Muscle layer of colon (tissue), 2 donors: ENCODE measurements around the gene HNRNPH3.

ENCODE experiments used
- H3K27ac ChIP-seq: one replicate; pipeline ENCODE4 v1.7.0; 2013; ENCODE audit warnings: low read depth, mild to moderate bottlenecking, low read length, moderate library complexity
- H3K27me3 ChIP-seq, 2 donors: one replicate each; pipeline ENCODE4 v1.7.0; 2013; ENCODE audit warnings: low read length in 2 of 2, mild to moderate bottlenecking in 2 of 2; ENCODE audit not compliant: insufficient read depth in 2 of 2, control insufficient read depth in 1 of 2
- H3K36me3 ChIP-seq: one replicate; pipeline ENCODE4 v1.7.0; 2013; ENCODE audit warnings: mild to moderate bottlenecking, low read length; ENCODE audit not compliant: insufficient read depth
- H3K4me1 ChIP-seq: one replicate; pipeline ENCODE4 v1.7.0; 2013; ENCODE audit warnings: mild to moderate bottlenecking, low read length; ENCODE audit not compliant: insufficient read depth
- H3K4me3 ChIP-seq, 2 donors: one replicate each; pipeline ENCODE4 v1.7.0; 2013; ENCODE audit warnings: low read length in 2 of 2, low read depth in 1 of 2, mild to moderate bottlenecking in 1 of 2, moderate library complexity in 1 of 2
- H3K9ac ChIP-seq: one replicate; pipeline ENCODE4 v1.7.0; 2013; ENCODE audit warnings: low read length
- H3K9me3 ChIP-seq: one replicate; pipeline ENCODE4 v1.7.0; 2013; ENCODE audit warnings: mild to moderate bottlenecking, low read length
- donor health status: abdominal sarcoma.
- donor health status: Adenocarcinoma of cecum.

HNRNPH3 gene

GRCh38 chr10:68331455-68332258, at the start of gene HNRNPH3:
TSS of gene HNRNPH3 (plus strand) at chr10:68332064. CDS start at chr10:68337222, 5,158 bp downstream.
- H3K4me1 ChIP-seq: peaks cover 21% of the 10 kb centered on the region
- H3K27ac ChIP-seq: peak within 1 kb of the TSS; percentile 100

GRCh38 chr10:68284062-68285001, 47.5 kb upstream of the HNRNPH3 start:
- H3K4me1 ChIP-seq: no peaks in the 10 kb centered on the region
- H3K9me3 ChIP-seq: no peaks in the 10 kb centered on the region
- H3K9ac ChIP-seq: no peak overlapping the region
- no peaks in the 10 kb centered on the region for H3K27me3 ChIP-seq
- no peak overlapping the region for H3K4me3 ChIP-seq
- no peak overlapping the region for H3K27ac ChIP-seq
- H3K36me3 ChIP-seq: no peaks in the 10 kb centered on the region

More at GRCh38 chr10:68331455-68332258, at the start of gene HNRNPH3:
- Histone ChIP-seq H3K27me3 (no peaks in the 10 kb centered on the region), H3K36me3 (no peaks in the 10 kb centered on the region), H3K9me3 (no peaks in the 10 kb centered on the region), H3K4me3 (peak within 1 kb of the TSS; percentile 94 to 100), H3K9ac (peak within 1 kb of the TSS; percentile 99)

- Histone ChIP-seq H3K4me1 (no peaks in the 10 kb centered on the region), H3K27me3 (no peaks in the 10 kb centered on the region), H3K36me3 (no peaks in the 10 kb centered on the region), H3K9ac (no peak overlapping the region), H3K4me3 (no peak overlapping the region), H3K9me3 (no peaks in the 10 kb centered on the region), H3K27ac (no peak overlapping the region)
Observed at GRCh38 chr10:68288717-68289116, 43.1 kb upstream of the HNRNPH3 start.

GRCh38 chr10:68290736-68291135, 41.1 kb upstream of the HNRNPH3 start:
- H3K27ac ChIP-seq: no peak overlapping the region
- no peaks in the 10 kb centered on the region for H3K36me3 ChIP-seq
- no peak overlapping the region for H3K9ac ChIP-seq
- no peak overlapping the region for H3K4me3 ChIP-seq
- H3K4me1 ChIP-seq: no peaks in the 10 kb centered on the region
- H3K9me3 ChIP-seq: no peaks in the 10 kb centered on the region
- H3K27me3 ChIP-seq: no peaks in the 10 kb centered on the region

GRCh38 chr10:68296843-68297663, 34.8 kb upstream of the HNRNPH3 start:
- no peaks in the 10 kb centered on the region for H3K27me3 ChIP-seq
- no peak overlapping the region for H3K9ac ChIP-seq
- H3K36me3 ChIP-seq: no peaks in the 10 kb centered on the region
- H3K4me1 ChIP-seq: peaks cover 11% of the 10 kb centered on the region
- no peak overlapping the region for H3K4me3 ChIP-seq
- H3K27ac ChIP-seq: no peak overlapping the region
- no peaks in the 10 kb centered on the region for H3K9me3 ChIP-seq

- no peak overlapping the region for H3K4me3 ChIP-seq
- peaks cover 11% of the 10 kb centered on the region for H3K4me1 ChIP-seq
- no peaks in the 10 kb centered on the region for H3K27me3 ChIP-seq
- H3K27ac ChIP-seq: no peak overlapping the region
- no peak overlapping the region for H3K9ac ChIP-seq
- H3K9me3 ChIP-seq: no peaks in the 10 kb centered on the region
- no peaks in the 10 kb centered on the region for H3K36me3 ChIP-seq
Observed at GRCh38 chr10:68301301-68301700, 30.6 kb upstream of the HNRNPH3 start.

- H3K4me3 ChIP-seq: no peak overlapping the region
- no peak overlapping the region for H3K27ac ChIP-seq
- H3K9ac ChIP-seq: no peak overlapping the region
- no peaks in the 10 kb centered on the region for H3K27me3 ChIP-seq
- peaks cover 6% of the 10 kb centered on the region for H3K4me1 ChIP-seq
- no peaks in the 10 kb centered on the region for H3K36me3 ChIP-seq
- H3K9me3 ChIP-seq: no peaks in the 10 kb centered on the region
Observed at GRCh38 chr10:68301790-68302502, 29.9 kb upstream of the HNRNPH3 start.

- peaks cover under 1% of the 10 kb centered on the region for H3K4me1 ChIP-seq
- no peaks in the 10 kb centered on the region for H3K27me3 ChIP-seq
- H3K27ac ChIP-seq: no peak overlapping the region
- H3K9ac ChIP-seq: no peak overlapping the region
- no peaks in the 10 kb centered on the region for H3K9me3 ChIP-seq
- H3K36me3 ChIP-seq: no peaks in the 10 kb centered on the region
- no peak overlapping the region for H3K4me3 ChIP-seq
Observed at GRCh38 chr10:68302503-68302823, 29.4 kb upstream of the HNRNPH3 start.

GRCh38 chr10:68302871-68303270, 29.0 kb upstream of the HNRNPH3 start:
- Histone ChIP-seq H3K27ac (no peak overlapping the region), H3K9ac (no peak overlapping the region), H3K4me1 (no peaks in the 10 kb centered on the region), H3K4me3 (no peak overlapping the region), H3K27me3 (no peaks in the 10 kb centered on the region), H3K9me3 (no peaks in the 10 kb centered on the region), H3K36me3 (no peaks in the 10 kb centered on the region)

GRCh38 chr10:68303849-68304412, 27.9 kb upstream of the HNRNPH3 start:
- no peaks in the 10 kb centered on the region for H3K4me1 ChIP-seq
- no peak overlapping the region for H3K4me3 ChIP-seq
- H3K36me3 ChIP-seq: no peaks in the 10 kb centered on the region
- H3K27ac ChIP-seq: no peak overlapping the region
- no peak overlapping the region for H3K9ac ChIP-seq
- H3K9me3 ChIP-seq: no peaks in the 10 kb centered on the region
- H3K27me3 ChIP-seq: no peaks in the 10 kb centered on the region
